AG10803 (cell line): ENCODE measurements around the gene DEGS2.

ENCODE experiments used
- DNase-seq: peaks from one replicate; pipeline ENCODE4 v3.0.0; 2010; ENCODE audit warnings: low read depth
- H3K4me3 ChIP-seq: 2 replicates; pipeline ENCODE4 v1.5.1; 2011; ENCODE audit warnings: mild to moderate bottlenecking, low read length, control low read depth
- CTCF ChIP-seq: conservative IDR thresholded peaks from 2 replicates; pipeline ENCODE4 v1.5.1; 2011; ENCODE audit warnings: mild to moderate bottlenecking, low read length, control low read depth, inconsistent platforms

The DEGS2 gene

GRCh38 chr14:100129161-100129589 lies 30.3 kb downstream of the DEGS2 start:
- no peak overlapping the region for H3K4me3 ChIP-seq
- peak; percentile 35 for DNase-seq
- no peak for TF ChIP-seq CTCF

- DNase-seq = no peak
- no peak overlapping the region for H3K4me3 ChIP-seq
- TF ChIP-seq CTCF = no peak
These were observed 30.8 kb downstream of the DEGS2 start for GRCh38 chr14:100128688-100129087.

- no peak for DNase-seq
- no peak for TF ChIP-seq CTCF
- H3K4me3 ChIP-seq = no peak overlapping the region
These were observed 31.5 kb downstream of the DEGS2 start for GRCh38 chr14:100127853-100128455.

DNA sequence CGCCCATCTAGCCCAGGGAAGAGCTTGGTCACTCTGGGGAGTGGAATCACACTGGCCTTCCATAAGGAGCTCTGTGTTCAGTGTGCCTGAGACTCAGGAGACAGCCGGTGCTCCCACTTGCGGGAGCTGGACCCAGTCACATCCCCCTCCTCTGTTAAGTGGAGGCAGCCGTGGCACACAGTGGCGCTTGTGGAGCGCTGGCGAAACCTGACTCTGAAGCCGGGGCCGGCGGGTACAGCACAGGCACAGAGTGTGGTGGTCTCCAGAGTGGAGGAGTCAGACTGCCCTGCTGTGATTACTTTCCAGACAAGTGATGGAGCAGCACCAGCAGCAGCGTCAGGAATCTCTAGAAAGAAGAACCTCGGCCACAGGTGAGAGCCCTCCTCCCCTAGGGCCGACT lies 33.0 kb downstream of the DEGS2 start:
- no peak for TF ChIP-seq CTCF

DNA sequence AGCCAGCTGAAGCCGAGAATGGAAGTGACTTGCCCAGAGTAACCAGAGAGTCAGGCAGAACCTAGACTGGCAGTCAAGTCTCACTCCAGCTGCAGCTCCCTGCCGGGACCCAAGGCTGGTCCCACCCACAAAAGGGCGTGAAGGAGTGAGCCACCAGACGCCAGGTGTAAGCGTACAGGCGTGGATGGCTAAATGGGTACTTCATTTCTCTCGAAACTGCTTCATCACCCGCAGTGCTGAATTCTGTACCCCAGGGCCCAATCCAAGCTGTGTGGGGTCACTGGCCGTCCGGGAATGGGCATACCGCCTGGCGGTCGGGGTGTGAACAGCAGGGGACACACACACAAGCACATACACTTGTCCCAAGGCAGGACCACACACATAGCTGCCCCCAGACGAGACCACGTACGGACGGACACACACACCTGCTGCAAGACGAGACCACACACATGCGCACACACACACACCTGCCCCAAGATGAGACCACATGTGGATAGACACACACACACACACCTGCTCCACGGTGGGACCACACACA lies 34.8 kb downstream of the DEGS2 start:
- TF ChIP-seq CTCF = no peak
- H3K4me3 ChIP-seq = no peak overlapping the region
- no peak for DNase-seq

More for the DNA sequence above, 33.0 kb downstream of the DEGS2 start:
- no peak for DNase-seq
- no peak overlapping the region for H3K4me3 ChIP-seq

DNA sequence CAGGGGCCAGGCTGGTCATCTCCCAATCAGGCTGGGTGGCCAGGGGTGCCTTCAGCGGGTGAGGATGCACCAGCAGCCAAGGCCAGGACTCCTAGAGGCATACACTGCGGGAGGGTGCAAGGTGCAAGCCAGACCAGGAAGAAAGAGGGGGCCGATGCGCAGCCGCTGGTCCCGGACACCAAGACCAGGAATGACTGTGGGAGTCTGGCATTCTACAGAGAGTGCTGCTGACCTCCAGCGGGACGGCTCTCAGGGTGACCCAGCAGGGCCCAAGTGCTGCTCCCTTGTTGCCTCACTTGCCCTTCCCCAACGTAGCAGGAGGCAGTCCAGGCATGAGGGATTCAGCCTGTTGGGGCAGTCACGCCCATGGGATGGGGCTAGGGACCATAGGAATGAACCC lies 35.8 kb downstream of the DEGS2 start:
- DNase-seq = no peak
- TF ChIP-seq CTCF = no peak
- no peak overlapping the region for H3K4me3 ChIP-seq

DNA sequence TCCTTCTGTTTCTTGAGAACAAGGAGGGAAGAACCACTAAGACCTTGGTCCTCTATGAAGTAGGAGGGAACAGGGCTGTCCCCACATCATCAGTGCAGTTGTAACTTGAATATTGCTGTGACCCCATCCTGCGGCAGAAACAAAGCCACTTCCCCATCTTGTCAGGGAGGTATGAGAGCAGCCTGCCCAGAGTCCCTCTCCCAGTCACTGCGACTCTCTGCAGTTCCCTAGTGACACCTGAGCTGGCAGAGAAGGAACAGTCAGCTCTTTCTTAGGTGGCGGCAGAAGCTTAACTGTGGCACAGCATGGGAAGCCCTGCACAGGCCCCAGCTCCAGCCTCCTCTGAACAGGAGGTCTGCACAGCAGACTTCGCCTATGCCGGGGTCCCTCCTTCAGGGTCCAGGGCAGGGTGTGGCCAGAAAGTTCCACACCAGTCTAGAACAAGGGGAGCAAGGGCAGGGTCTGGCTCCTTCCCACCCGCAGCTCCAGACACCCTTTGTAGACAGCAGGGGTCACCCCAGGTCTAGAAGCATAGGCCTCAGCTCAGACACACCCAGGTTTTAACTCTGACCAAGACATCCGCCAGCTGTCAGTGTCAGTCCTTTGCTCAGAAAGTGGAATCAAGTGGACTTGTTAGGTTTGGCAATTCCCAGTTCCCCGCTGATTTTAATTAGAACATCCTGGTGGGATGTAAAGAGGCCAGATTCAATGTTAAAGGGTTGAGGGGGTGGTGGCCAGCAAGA lies 36.8 kb downstream of the DEGS2 start:
- TF ChIP-seq CTCF = no peak
- no peak for DNase-seq

More for the DNA sequence above, 36.8 kb downstream of the DEGS2 start:
- no peak overlapping the region for H3K4me3 ChIP-seq
